Measurements from ENCODE around the gene NCBP1.
"Not testable (repeated sequence)": the region's sequence is repeated elsewhere in the genome, so short reads cannot be mapped to it uniquely, and the experiment has no call there.

The NCBP1 gene

DNA sequence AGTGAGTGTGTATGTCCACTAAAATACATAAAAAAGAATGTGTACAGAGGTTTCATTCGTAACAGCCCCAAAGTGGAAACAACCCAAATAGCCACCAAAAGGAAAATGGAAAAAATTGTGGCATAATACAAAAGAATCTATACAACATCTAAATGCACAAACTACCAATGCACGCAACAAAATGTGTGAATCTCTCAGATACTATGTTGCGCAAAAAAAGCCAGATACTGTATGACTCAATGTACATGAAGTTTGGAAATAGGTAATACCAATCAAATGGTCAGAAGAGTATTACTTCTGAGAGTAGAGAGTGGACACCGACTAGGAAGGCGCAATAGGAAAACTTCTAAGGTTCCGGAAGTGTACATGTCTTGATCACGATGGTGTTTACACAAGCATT lies 61.1 kb downstream of the NCBP1 start:
- H3K36me3 ChIP-seq (ENCODE audit: control insufficient read depth, insufficient read depth, low read length) = peaks cover 5% of the 10 kb centered on the region
- H3K4me1 ChIP-seq (ENCODE audit: control insufficient read depth, insufficient read depth, low read length) = peaks cover 11% of the 10 kb centered on the region
- no peak overlapping the region for H3K9ac ChIP-seq (ENCODE audit: low read length)
- no peaks in the 10 kb centered on the region for H3K9me3 ChIP-seq (ENCODE audit: control insufficient read depth, low read length)
- no peak overlapping the region for H3K4me3 ChIP-seq (ENCODE audit: low read length)
- H3K27me3 ChIP-seq (ENCODE audit: control insufficient read depth, insufficient read depth, low read length) = no peaks in the 10 kb centered on the region

GRCh38 chr9:97695390-97695789 lies 61.8 kb downstream of the NCBP1 start:
- H3K4me3 ChIP-seq (ENCODE audit: low read length) = no peak overlapping the region
- no peaks in the 10 kb centered on the region for H3K9me3 ChIP-seq (ENCODE audit: control insufficient read depth, low read length)
- H3K9ac ChIP-seq (ENCODE audit: low read length) = no peak overlapping the region
- peaks cover 11% of the 10 kb centered on the region for H3K4me1 ChIP-seq (ENCODE audit: control insufficient read depth, insufficient read depth, low read length)
- no peaks in the 10 kb centered on the region for H3K27me3 ChIP-seq (ENCODE audit: control insufficient read depth, insufficient read depth, low read length)
- peaks cover 5% of the 10 kb centered on the region for H3K36me3 ChIP-seq (ENCODE audit: control insufficient read depth, insufficient read depth, low read length)

GRCh38 chr9:97695995-97696802 lies 62.6 kb downstream of the NCBP1 start:
- H3K27me3 ChIP-seq (ENCODE audit: control insufficient read depth, insufficient read depth, low read length) = no peaks in the 10 kb centered on the region
- H3K4me3 ChIP-seq (ENCODE audit: low read length) = peak overlapping the region; percentile 72
- H3K9me3 ChIP-seq (ENCODE audit: control insufficient read depth, low read length) = no peaks in the 10 kb centered on the region
- peaks cover 1% of the 10 kb centered on the region for H3K36me3 ChIP-seq (ENCODE audit: control insufficient read depth, insufficient read depth, low read length)
- peaks cover 11% of the 10 kb centered on the region for H3K4me1 ChIP-seq (ENCODE audit: control insufficient read depth, insufficient read depth, low read length)
- H3K9ac ChIP-seq (ENCODE audit: low read length) = peak overlapping the region; percentile 81

GRCh38 chr9:97696803-97697601 lies 63.4 kb downstream of the NCBP1 start, which contains the start of gene XPA:
XPA (minus strand) TSS chr9:97697340; CDS start chr9:97697292, 48 bp downstream.
- peak within 1 kb of the TSS; percentile 72 for H3K4me3 ChIP-seq (ENCODE audit: low read length)
- H3K27me3 ChIP-seq (ENCODE audit: control insufficient read depth, insufficient read depth, low read length) = no peaks in the 10 kb centered on the region
- H3K4me1 ChIP-seq (ENCODE audit: control insufficient read depth, insufficient read depth, low read length) = peaks cover 11% of the 10 kb centered on the region
- no peaks in the 10 kb centered on the region for H3K36me3 ChIP-seq (ENCODE audit: control insufficient read depth, insufficient read depth, low read length)
- no peaks in the 10 kb centered on the region for H3K9me3 ChIP-seq (ENCODE audit: control insufficient read depth, low read length)
- H3K9ac ChIP-seq (ENCODE audit: low read length) = peak within 1 kb of the TSS; percentile 81

DNA sequence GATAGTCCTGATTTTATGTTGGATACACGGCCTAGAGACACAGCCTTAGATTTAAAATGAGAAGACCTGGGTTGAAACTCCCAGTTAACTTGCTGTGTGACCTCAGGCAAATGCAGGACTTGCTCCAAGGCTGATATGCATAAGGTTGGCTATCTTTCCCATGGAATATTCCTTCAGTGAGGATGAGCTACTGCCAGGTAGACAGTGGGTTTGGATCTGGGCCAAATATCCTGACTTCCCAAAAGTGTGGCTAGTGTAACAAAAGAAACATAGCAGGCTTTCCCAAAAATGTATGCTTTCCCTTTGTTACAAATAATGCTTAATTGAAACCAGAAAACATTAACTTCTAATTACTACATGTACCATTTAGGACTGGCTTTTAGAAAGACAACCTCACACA lies 64.2 kb downstream of the NCBP1 start:
- Histone ChIP-seq H3K9ac (ENCODE audit: low read length) (peak overlapping the region; percentile 81), H3K4me3 (ENCODE audit: low read length) (peak overlapping the region; percentile 72), H3K9me3 (ENCODE audit: control insufficient read depth, low read length) (no peaks in the 10 kb centered on the region), H3K27me3 (ENCODE audit: control insufficient read depth, insufficient read depth, low read length) (no peaks in the 10 kb centered on the region), H3K4me1 (ENCODE audit: control insufficient read depth, insufficient read depth, low read length) (peaks cover 11% of the 10 kb centered on the region), H3K36me3 (ENCODE audit: control insufficient read depth, insufficient read depth, low read length) (no peaks in the 10 kb centered on the region)

DNA sequence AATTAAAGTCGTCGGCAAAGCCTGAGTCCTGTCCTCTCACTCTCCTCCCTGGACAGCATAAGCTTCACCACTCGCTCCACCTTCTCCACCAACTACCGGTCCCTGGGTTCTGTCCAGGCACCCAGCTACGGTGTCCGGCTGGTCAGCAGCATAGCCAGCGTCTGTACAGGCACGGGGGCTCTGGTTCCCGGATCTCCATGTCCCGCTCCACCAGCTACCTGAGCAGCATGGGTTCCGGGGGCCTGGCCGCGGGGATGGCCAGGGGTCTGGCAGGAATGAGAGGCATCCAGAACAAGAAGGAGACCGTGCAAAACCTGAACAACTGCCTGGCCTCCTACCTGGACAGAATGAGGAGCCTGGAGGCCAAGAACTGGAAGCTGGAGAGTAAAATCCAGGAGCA lies 65.2 kb downstream of the NCBP1 start:
- H3K4me1 ChIP-seq (ENCODE audit: control insufficient read depth, insufficient read depth, low read length) = peaks cover 17% of the 10 kb centered on the region
- H3K9me3 ChIP-seq (ENCODE audit: control insufficient read depth, low read length) = no peaks in the 10 kb centered on the region
- no peak overlapping the region for H3K9ac ChIP-seq (ENCODE audit: low read length)
- H3K4me3 ChIP-seq (ENCODE audit: low read length) = no peak overlapping the region
- H3K36me3 ChIP-seq (ENCODE audit: control insufficient read depth, insufficient read depth, low read length) = no peaks in the 10 kb centered on the region
- H3K27me3 ChIP-seq (ENCODE audit: control insufficient read depth, insufficient read depth, low read length) = no peaks in the 10 kb centered on the region

GRCh38 chr9:97699281-97699680 lies 65.7 kb downstream of the NCBP1 start:
- H3K27me3 ChIP-seq (ENCODE audit: control insufficient read depth, insufficient read depth, low read length); H3K9ac ChIP-seq (ENCODE audit: low read length); H3K9me3 ChIP-seq (ENCODE audit: control insufficient read depth, low read length); H3K4me3 ChIP-seq (ENCODE audit: low read length); H3K36me3 ChIP-seq (ENCODE audit: control insufficient read depth, insufficient read depth, low read length): not testable (repeated sequence)
- H3K4me1 ChIP-seq (ENCODE audit: control insufficient read depth, insufficient read depth, low read length) = peaks cover 21% of the 10 kb centered on the region

DNA sequence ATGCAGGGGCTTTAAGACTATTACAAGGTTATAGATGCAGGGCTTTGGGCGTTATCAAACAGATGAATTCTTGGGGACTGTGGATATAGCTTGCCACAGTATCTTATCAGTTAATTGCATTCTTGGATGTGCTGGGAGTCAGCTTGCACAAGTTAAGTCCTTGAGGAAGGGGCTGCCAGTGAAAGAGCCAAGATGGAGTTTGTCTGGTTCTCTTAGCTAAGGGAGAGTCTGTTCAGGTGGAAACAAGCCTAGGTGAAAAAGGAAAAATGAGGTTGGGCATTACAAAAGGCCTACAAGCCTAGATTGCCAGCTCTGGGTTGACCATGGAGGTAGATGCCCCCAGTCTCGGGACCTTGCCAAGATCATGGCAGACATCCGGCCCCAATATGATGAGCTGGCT lies 66.2 kb downstream of the NCBP1 start:
- H3K9me3 ChIP-seq (ENCODE audit: control insufficient read depth, low read length); H3K4me3 ChIP-seq (ENCODE audit: low read length); H3K36me3 ChIP-seq (ENCODE audit: control insufficient read depth, insufficient read depth, low read length); H3K27me3 ChIP-seq (ENCODE audit: control insufficient read depth, insufficient read depth, low read length); H3K9ac ChIP-seq (ENCODE audit: low read length): not testable (repeated sequence)
- H3K4me1 ChIP-seq (ENCODE audit: control insufficient read depth, insufficient read depth, low read length) = peaks cover 25% of the 10 kb centered on the region

- no peaks in the 10 kb centered on the region for H3K27me3 ChIP-seq (ENCODE audit: control insufficient read depth, insufficient read depth, low read length)
- peaks cover 14% of the 10 kb centered on the region for H3K4me1 ChIP-seq (ENCODE audit: control insufficient read depth, insufficient read depth, low read length)
- no peaks in the 10 kb centered on the region for H3K9me3 ChIP-seq (ENCODE audit: control insufficient read depth, low read length)
- H3K9ac ChIP-seq (ENCODE audit: low read length) = peak overlapping the region; percentile 13
- H3K4me3 ChIP-seq (ENCODE audit: low read length) = no peak overlapping the region
- H3K36me3 ChIP-seq (ENCODE audit: control insufficient read depth, insufficient read depth, low read length) = no peaks in the 10 kb centered on the region
Observed at GRCh38 chr9:97703437-97704344, 70.1 kb downstream of the NCBP1 start.

GRCh38 chr9:97704345-97704677 lies 70.7 kb downstream of the NCBP1 start:
- no peaks in the 10 kb centered on the region for H3K27me3 ChIP-seq (ENCODE audit: control insufficient read depth, insufficient read depth, low read length)
- H3K4me1 ChIP-seq (ENCODE audit: control insufficient read depth, insufficient read depth, low read length) = peaks cover 14% of the 10 kb centered on the region
- no peaks in the 10 kb centered on the region for H3K9me3 ChIP-seq (ENCODE audit: control insufficient read depth, low read length)
- no peaks in the 10 kb centered on the region for H3K36me3 ChIP-seq (ENCODE audit: control insufficient read depth, insufficient read depth, low read length)
- no peak overlapping the region for H3K9ac ChIP-seq (ENCODE audit: low read length)
- H3K4me3 ChIP-seq (ENCODE audit: low read length) = no peak overlapping the region

DNA sequence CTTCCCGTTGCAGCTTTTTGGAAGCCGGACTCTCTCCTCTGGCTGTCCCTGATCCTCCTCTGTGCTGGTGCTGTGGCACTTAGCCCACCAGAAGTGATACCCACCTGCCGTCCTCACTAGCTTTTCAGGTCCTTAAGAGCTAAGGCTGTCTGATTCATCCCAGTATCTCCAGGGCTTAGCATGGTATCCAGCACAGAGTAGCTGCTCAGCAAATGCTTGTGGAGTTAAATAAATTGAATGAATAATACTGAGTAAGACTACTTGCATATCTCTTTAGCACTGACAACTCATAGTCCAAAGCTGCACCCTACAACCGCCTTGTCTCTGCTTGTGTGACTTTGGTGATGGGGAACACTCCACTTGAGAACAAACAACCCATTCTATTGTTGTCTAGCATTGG lies 71.2 kb downstream of the NCBP1 start:
- Histone ChIP-seq H3K9me3 (ENCODE audit: control insufficient read depth, low read length) (no peaks in the 10 kb centered on the region), H3K9ac (ENCODE audit: low read length) (no peak overlapping the region), H3K4me1 (ENCODE audit: control insufficient read depth, insufficient read depth, low read length) (peaks cover 14% of the 10 kb centered on the region), H3K36me3 (ENCODE audit: control insufficient read depth, insufficient read depth, low read length) (no peaks in the 10 kb centered on the region), H3K27me3 (ENCODE audit: control insufficient read depth, insufficient read depth, low read length) (no peaks in the 10 kb centered on the region), H3K4me3 (ENCODE audit: low read length) (no peak overlapping the region)

All from mucosa of stomach (tissue), 1 donor.